ENCODE measurements around the gene HOXD1.

The HOXD1 gene

DNA sequence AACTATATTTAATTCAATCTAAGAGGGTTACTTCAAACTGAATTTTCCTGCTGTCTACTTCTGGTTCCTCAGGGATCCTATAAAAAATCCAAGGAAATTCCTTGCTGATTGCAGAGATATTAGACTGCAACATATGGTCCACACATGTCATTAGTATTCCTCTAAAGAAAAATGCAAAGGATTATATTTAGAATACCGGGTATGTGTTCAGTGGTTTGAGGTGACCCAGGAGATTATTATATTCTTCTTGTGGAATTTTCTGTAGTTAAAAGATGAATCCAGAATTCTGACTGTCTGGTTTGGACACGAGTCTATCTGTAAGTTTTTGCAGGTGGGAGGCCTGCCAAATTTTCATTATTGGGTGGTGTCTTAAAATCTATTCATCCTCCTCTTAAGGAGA is 18.2 kb downstream of the HOXD1 start:
- H3F3A ChIP-seq (ENCODE audit: insufficient read depth), result no peaks in the 10 kb centered on the region
- no peaks in the 10 kb centered on the region for H3K9me3 ChIP-seq (ENCODE audit: insufficient read depth, low read length)
- TF ChIP-seq EZH2phosphoT487 (conservative IDR thresholded peaks at IDR 0.05; ENCODE audit: low read length), result no peak
- TF ChIP-seq, protein P1, sequence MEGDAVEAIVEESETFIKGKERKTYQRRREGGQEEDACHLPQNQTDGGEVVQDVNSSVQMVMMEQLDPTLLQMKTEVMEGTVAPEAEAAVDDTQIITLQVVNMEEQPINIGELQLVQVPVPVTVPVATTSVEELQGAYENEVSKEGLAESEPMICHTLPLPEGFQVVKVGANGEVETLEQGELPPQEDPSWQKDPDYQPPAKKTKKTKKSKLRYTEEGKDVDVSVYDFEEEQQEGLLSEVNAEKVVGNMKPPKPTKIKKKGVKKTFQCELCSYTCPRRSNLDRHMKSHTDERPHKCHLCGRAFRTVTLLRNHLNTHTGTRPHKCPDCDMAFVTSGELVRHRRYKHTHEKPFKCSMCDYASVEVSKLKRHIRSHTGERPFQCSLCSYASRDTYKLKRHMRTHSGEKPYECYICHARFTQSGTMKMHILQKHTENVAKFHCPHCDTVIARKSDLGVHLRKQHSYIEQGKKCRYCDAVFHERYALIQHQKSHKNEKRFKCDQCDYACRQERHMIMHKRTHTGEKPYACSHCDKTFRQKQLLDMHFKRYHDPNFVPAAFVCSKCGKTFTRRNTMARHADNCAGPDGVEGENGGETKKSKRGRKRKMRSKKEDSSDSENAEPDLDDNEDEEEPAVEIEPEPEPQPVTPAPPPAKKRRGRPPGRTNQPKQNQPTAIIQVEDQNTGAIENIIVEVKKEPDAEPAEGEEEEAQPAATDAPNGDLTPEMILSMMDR (IDR thresholded peaks at IDR 0.05; ENCODE audit: insufficient read depth, low read length, poor library complexity, severe bottlenecking), result no peak
- no peaks in the 10 kb centered on the region for H3K36me3 ChIP-seq (ENCODE audit: low read length)
- no peaks in the 10 kb centered on the region for H3K27me3 ChIP-seq (ENCODE audit: low read length)
- H3K27ac ChIP-seq (ENCODE audit: low read depth, low read length), result no peak overlapping the region
- H3K9me2 ChIP-seq (replicated peaks; ENCODE audit: insufficient read depth, low read length), result no peaks in the 10 kb centered on the region
- H3K79me2 ChIP-seq (ENCODE audit: insufficient read depth, low read length), result no peaks in the 10 kb centered on the region
- no peaks in the 10 kb centered on the region for H4K20me1 ChIP-seq (ENCODE audit: low read depth, low read length)
- H2AFZ ChIP-seq (ENCODE audit: low read depth, low read length, severe bottlenecking), result no peak overlapping the region
- H3K4me2 ChIP-seq (ENCODE audit: low read depth, low read length, poor library complexity, severe bottlenecking), result no peak overlapping the region
- no peak overlapping the region for H3K9ac ChIP-seq (ENCODE audit: low read length)
- no peak overlapping the region for H3K4me3 ChIP-seq (ENCODE audit: insufficient read depth, low read length, poor library complexity, severe bottlenecking)

- Histone ChIP-seq H4K20me1 (ENCODE audit: low read depth, low read length) (no peaks in the 10 kb centered on the region), H2AFZ (ENCODE audit: low read depth, low read length, severe bottlenecking) (no peak overlapping the region), H3K4me2 (ENCODE audit: low read depth, low read length, poor library complexity, severe bottlenecking) (no peak overlapping the region), H3K4me3 (ENCODE audit: insufficient read depth, low read length, poor library complexity, severe bottlenecking) (no peak overlapping the region), H3K27ac (ENCODE audit: low read depth, low read length) (no peak overlapping the region), H3K9me3 (ENCODE audit: insufficient read depth, low read length) (no peaks in the 10 kb centered on the region), H3K9me2 (replicated peaks; ENCODE audit: insufficient read depth, low read length) (no peaks in the 10 kb centered on the region), H3K79me2 (ENCODE audit: insufficient read depth, low read length) (no peaks in the 10 kb centered on the region), H3F3A (ENCODE audit: insufficient read depth) (no peaks in the 10 kb centered on the region), H3K27me3 (ENCODE audit: low read length) (no peaks in the 10 kb centered on the region), H3K36me3 (ENCODE audit: low read length) (no peaks in the 10 kb centered on the region), H3K9ac (ENCODE audit: low read length) (no peak overlapping the region)
- no peak for TF ChIP-seq EZH2phosphoT487 (conservative IDR thresholded peaks at IDR 0.05; ENCODE audit: low read length)
- TF ChIP-seq, protein P1 (IDR thresholded peaks at IDR 0.05; ENCODE audit: insufficient read depth, low read length, poor library complexity, severe bottlenecking), result no peak
Observed at GRCh38 chr2:176211110-176211509, 22.6 kb downstream of the HOXD1 start.

GRCh38 chr2:176212276-176212675 is 23.8 kb downstream of the HOXD1 start:
- no peak overlapping the region for H2AFZ ChIP-seq (ENCODE audit: low read depth, low read length, severe bottlenecking)
- H3K9ac ChIP-seq (ENCODE audit: low read length), result no peak overlapping the region
- H4K20me1 ChIP-seq (ENCODE audit: low read depth, low read length), result no peaks in the 10 kb centered on the region
- no peaks in the 10 kb centered on the region for H3F3A ChIP-seq (ENCODE audit: insufficient read depth)
- H3K27ac ChIP-seq (ENCODE audit: low read depth, low read length), result no peak overlapping the region
- TF ChIP-seq EZH2phosphoT487 (conservative IDR thresholded peaks at IDR 0.05; ENCODE audit: low read length), result no peak
- TF ChIP-seq, protein P1 (IDR thresholded peaks at IDR 0.05; ENCODE audit: insufficient read depth, low read length, poor library complexity, severe bottlenecking), result no peak
- no peaks in the 10 kb centered on the region for H3K9me2 ChIP-seq (replicated peaks; ENCODE audit: insufficient read depth, low read length)
- H3K4me2 ChIP-seq (ENCODE audit: low read depth, low read length, poor library complexity, severe bottlenecking), result no peak overlapping the region
- H3K79me2 ChIP-seq (ENCODE audit: insufficient read depth, low read length), result no peaks in the 10 kb centered on the region
- no peak overlapping the region for H3K4me3 ChIP-seq (ENCODE audit: insufficient read depth, low read length, poor library complexity, severe bottlenecking)
- H3K36me3 ChIP-seq (ENCODE audit: low read length), result no peaks in the 10 kb centered on the region
- no peaks in the 10 kb centered on the region for H3K27me3 ChIP-seq (ENCODE audit: low read length)
- no peaks in the 10 kb centered on the region for H3K9me3 ChIP-seq (ENCODE audit: insufficient read depth, low read length)

Measured in SU-DHL-6 (cell line).